ENCODE measurements around the gene TRIM54.
"Not testable (repeated sequence)": the region's sequence is repeated elsewhere in the genome, so short reads cannot be mapped to it uniquely, and the experiment has no call there.

Gene TRIM54

DNA sequence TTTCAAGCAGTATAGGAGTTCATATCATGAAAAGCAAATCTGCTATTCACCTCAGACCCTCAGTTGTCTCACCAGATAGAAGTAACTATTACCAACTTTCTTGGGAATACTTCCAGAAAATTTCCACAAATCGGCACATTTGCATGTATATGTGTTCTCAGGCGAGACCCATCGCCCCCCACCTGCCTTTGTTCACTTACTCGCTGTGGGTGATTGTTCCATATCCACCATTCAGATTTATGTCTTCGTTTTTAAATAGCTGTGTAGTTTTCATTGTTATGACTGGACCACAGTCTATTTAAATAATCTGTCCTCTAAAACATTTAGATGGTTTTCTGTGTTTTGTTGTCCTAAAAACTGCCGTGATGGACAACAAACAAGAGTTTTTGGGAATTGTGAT, 3.3 kb downstream of the TRIM54 start:
- DNase-seq, result no peak

- no peak for DNase-seq
Observed at GRCh38 chr2:27288610-27289009, 6.4 kb downstream of the TRIM54 start.

DNA sequence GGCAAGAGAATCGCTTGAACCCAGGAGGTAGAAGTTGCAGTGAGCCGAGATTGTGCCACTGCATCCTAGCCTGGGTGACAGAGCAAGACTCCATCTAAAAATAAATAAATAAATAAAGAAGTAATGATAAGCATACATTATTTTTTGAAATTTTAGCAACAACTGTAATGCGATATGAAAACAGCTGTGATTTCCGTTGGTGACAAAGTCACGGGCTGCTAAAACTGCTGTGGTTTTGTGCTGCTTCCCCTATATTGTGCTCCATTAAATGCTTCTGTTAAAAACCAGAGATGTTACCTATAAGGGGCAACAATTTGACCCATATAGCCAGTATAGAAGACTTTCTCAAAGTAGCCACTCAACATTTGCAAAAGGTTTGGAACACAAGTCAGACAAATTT, 8.3 kb downstream of the TRIM54 start:
- DNase-seq, result peak; percentile 22

DNA sequence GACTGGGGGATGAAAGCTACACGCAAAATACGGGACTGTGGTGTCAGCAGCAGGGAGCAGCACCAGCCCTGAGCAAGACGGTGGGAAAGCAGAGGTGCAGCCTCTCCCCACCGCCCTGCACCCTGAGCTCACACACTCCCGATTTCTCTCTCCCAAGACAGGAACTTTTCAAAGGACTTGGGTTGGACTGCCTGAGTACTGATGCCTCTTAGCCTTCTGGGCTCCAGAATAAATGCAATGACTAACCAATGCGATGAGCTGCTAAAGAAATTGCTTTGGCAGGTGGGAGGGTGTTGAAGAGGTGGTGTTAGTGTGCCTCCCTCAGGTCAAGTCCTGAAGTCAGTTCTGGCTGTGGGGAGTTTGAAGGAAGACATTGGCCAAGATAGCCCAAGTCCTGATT, 9.6 kb downstream of the TRIM54 start:
- peak; percentile 28 for DNase-seq

DNA sequence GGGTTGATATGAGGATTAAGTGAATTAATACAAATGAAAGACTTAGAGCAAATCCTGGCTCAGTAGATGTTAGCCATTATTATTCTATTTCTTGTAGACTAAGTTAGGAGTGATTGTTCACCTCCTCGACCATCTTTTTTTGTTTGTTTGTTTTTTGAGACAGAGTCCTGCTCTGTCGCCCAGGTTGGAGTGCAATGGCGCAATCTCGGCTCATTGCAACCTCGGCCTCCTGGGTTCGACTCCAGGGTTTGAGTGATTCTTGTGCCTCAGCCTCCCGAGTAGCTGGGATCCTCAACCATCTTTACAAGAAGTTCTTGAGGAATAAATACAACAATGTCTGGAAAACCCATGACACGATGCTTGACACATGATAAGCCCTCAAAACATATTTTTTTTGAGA, 12.7 kb downstream of the TRIM54 start:
- no peak for DNase-seq

DNA sequence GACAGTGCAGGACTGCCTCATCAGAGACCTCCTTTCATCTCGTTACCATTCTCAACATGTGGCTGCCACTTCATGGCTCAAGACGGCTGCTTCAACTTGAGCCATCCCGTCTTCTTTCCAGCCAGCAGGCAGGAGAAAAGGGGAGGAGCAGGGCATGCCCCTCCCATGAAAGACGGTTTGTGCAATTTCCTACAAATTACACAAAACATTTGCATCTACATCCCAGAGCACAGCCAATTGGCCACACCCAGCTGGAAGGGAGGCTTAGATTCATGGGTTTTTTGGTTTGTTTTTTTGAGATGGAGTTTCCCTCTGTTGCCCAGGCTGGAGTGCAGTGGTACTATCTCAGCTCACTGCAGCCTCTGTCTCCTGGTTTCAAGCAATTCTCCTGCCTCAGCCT, 14.3 kb downstream of the TRIM54 start:
- DNase-seq, result no peak

- DNase-seq, result no peak
Observed at GRCh38 chr2:27297195-27297594, 15.0 kb downstream of the TRIM54 start.

DNA sequence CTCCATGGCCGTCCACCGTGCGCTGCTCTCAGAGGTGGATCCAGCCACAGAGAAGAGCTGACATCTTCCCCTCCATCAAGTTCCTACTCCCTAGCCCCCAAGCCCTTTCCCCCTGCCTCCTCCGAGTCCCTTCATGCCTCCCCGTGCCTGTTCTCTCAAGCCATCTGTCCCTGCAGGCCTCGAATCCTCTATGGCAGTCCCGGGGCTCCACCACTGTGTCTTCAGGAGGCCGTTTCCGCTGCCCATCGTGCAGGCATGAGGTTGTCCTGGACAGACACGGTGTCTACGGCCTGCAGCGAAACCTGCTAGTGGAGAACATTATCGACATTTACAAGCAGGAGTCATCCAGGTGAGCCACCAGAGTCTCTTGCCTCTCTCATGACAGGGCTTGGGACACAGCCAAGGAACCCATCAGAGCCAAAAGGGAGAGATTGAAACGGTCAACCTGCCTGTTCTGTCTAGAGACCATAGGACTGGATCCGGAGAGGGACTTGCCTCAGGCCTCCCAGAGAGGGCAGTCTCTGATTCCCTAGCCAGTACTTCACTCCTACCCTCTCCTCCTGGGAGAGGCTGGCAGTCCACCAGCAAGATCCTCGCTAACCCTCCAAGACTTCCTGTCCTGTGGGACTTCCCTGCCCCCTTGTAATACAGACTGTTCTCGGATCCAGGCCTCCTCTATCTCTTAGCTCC, 16.3 kb downstream of the TRIM54 start:
- no peak for DNase-seq

- DNase-seq, result not testable (repeated sequence)
Observed at GRCh38 chr2:27300606-27301005, 18.4 kb downstream of the TRIM54 start.

GRCh38 chr2:27303093-27304025, 21.1 kb downstream of the TRIM54 start:
- peak; percentile 92 for DNase-seq

DNA sequence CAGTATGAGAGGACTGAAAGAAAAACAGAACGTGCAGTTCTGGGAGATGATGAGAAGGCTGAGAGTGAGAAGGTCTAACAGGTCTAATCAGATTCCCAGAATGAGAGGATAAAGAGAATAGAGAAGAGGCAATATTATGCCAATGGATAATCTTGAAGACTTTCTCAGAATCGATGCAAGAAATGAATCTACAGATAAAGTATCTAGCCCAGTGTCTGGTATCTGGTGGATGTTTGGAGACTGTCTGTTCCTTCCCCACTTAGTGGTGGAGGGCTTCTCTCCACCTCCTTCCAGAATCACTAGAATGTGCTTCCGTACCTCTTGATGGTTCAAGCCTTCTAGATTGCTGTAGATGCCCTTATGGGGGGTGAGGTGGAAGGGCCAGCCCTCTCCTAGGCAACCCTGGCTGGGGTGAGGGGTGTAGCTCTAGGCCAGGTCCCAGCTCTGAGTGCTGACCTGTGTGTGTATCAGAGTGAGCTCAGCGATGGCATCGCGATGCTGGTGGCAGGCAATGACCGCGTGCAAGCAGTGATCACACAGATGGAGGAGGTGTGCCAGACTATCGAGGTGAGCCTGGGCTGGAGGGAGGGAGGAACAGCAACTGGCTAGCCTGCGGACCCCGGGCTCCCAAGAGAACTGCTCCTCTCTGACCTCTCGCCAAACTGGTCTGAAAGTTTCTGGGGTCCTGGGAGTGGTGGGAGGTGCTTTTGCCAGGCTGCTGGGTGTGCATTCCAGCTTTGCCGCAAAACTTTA, 22.4 kb downstream of the TRIM54 start:
- DNase-seq, result no peak

GRCh38 chr2:27305516-27305915, 23.3 kb downstream of the TRIM54 start:
- no peak for DNase-seq

GRCh38 chr2:27306136-27306535, 23.9 kb downstream of the TRIM54 start:
- no peak for DNase-seq

GRCh38 chr2:27306573-27307286, 24.5 kb downstream of the TRIM54 start:
- peak; percentile 48 for DNase-seq

- no peak for DNase-seq
Observed at GRCh38 chr2:27307287-27307544, 25.0 kb downstream of the TRIM54 start.

GRCh38 chr2:27307545-27308358, 25.5 kb downstream of the TRIM54 start:
- DNase-seq, result no peak

GRCh38 chr2:27308359-27308881, 26.2 kb downstream of the TRIM54 start, which contains the start of gene UCN:
Gene UCN, minus strand, starts transcription at chr2:27308445. Its CDS starts 550 bp downstream, at chr2:27307895.
- peak; percentile 36 for DNase-seq

DNA sequence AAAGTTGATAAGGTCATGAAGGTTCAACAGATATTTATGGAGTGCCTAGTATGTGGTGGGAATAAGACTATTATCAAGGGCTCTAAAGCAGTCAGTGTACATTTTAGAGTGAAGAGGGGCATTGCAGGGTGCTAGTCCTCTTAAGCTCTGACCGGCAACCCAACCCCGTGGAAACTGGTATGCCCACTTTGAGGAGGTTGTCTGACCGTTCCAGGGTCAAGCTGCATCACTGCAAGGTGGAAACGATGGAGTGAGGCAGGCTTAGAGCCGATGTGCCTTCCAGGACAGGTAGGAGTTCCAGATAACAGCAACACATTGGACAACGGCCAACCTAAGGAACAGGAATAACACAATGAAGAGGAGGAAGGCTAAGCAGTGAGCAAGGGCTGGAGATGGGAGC, 27.4 kb downstream of the TRIM54 start:
- no peak for DNase-seq

DNA sequence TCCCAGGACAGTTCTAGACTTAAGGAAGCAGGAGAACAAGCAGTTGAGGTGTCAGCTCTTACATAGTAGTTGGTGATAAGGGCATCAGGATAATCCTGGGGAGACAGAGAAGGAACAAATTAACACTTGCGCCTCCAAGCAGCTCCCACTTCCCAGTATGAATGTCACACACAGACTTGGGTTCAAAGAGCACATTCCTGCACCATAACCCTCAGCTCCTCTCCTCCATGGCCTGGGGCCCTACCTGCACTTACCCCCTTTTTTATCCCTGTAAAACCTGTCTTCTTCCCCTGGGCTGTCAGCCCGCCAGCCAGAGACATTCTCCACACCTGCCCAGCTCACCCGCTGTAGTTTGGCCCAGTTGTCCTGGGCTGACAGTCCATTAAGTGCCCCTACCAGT, 29.9 kb downstream of the TRIM54 start:
- DNase-seq, result no peak

- peak; percentile 31 for DNase-seq
Observed at GRCh38 chr2:27313882-27314645, 31.8 kb downstream of the TRIM54 start.

DNA sequence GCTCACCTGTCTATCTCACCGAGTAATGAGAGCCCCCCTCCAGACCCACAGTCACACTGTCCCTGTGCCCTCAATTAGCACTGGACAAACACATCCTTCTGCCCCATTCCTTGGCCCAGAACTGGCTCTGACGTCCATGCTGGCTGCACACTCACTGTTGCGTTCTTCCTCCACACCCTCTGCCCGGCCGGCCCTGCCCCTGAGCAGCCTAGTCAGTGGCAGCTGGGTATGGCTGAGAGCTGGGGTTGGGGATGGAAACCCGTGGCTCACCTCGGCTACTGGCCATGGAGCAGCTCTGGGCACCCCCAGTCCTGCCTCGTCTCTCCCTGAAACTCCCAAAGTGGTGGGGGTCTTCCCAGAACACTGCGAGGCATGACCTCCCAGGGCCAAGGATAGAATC, 32.5 kb downstream of the TRIM54 start:
- no peak for DNase-seq
